ENCODE measurements around the gene DLG2.

- TF ChIP-seq TAF1 (IDR thresholded peaks at IDR 0.05; ENCODE audit: low read depth, low read length) (no peak), POLR2A (IDR thresholded peaks at IDR 0.05; ENCODE audit: low read depth, low read length) (no peak)
These were observed 1718.8 kb downstream of the DLG2 start for GRCh38 chr11:83908298-83908856.

Data from GM12891 (cell line).